Small intestine (tissue), 16 donors: Measurements from ENCODE around the gene PTN. TPM values are rescaled to one million over a fixed set of nuclear protein-coding genes. Genes with fewer than 3 reads are reported as not detected.

Experiments
- DNase-seq, 2 donors: peaks; one replicate each; pipeline versions ENCODE4 v3.0.0 to v3.0.0-alpha.2; 2013
- FAIRE-seq: peaks from 2 replicates; lab custom pipeline; 2012; peaks lifted over from hg19 to GRCh38; lab: Jason Lieb, UNC
- H3K27ac ChIP-seq, 3 donors: one replicate each; pipeline ENCODE4 v1.5.1; 2013; ENCODE audit warnings: low read length in 2 of 3, mild to moderate bottlenecking in 2 of 3, control low read depth in 1 of 3, inconsistent platforms in 1 of 3, low read depth in 1 of 3, moderate library complexity in 1 of 3
- H3K27me3 ChIP-seq, 3 donors: one replicate each; pipeline ENCODE4 v1.6.1; 2013; ENCODE audit warnings: low read length in 3 of 3, inconsistent platforms in 1 of 3; ENCODE audit not compliant: control insufficient read depth in 3 of 3, insufficient read depth in 3 of 3
- H3K36me3 ChIP-seq, 3 donors: one replicate each; pipeline ENCODE4 v1.6.1; 2013; ENCODE audit warnings: low read length in 3 of 3, inconsistent platforms in 1 of 3, low read depth in 1 of 3, mild to moderate bottlenecking in 1 of 3, moderate library complexity in 1 of 3; ENCODE audit not compliant: control insufficient read depth in 3 of 3, insufficient read depth in 2 of 3
- H3K4me1 ChIP-seq, 3 donors: one replicate each; pipeline ENCODE4 v1.6.1; 2013; ENCODE audit warnings: low read length in 2 of 3, inconsistent platforms in 1 of 3, low read depth in 1 of 3, mild to moderate bottlenecking in 1 of 3, moderate library complexity in 1 of 3; ENCODE audit not compliant: control insufficient read depth in 3 of 3, insufficient read depth in 2 of 3
- H3K4me3 ChIP-seq, 3 donors: one replicate each; pipeline ENCODE4 v1.5.1; 2013; ENCODE audit warnings: low read length in 3 of 3, control low read depth in 1 of 3, inconsistent platforms in 1 of 3, low read depth in 1 of 3, mild to moderate bottlenecking in 1 of 3, moderate library complexity in 1 of 3
- H3K9me3 ChIP-seq, 2 donors: one replicate each; pipeline ENCODE4 v1.6.1; 2013; ENCODE audit warnings: low read depth in 1 of 2, low read length in 1 of 2; ENCODE audit not compliant: control insufficient read depth in 2 of 2, insufficient read depth in 1 of 2
- WGBS, 3 donors: extraction: QIAGEN DNeasy Blood & Tissue Kit; methylation state at CpG; one replicate each; pipeline ENCODE4 v1.1.7; 2013; 5-methylcytosine and 5-hydroxymethylcytosine counted together
- long read RNA-seq, 10 donors: transcript quantifications; one replicate each; lab custom pipeline, GENCODE V29; 2026
- polyA plus RNA-seq, 4 donors: library from polyadenylated mRNA; stranded (reverse) in 3 of 4; unstranded in 1 of 4; fragments of 200-250 nt in 3 of 4; fragments of 120-200 nt in 1 of 4; gene quantifications; one replicate each; pipeline versions ENCODE4 v1.2.1 to v1.2.3, GENCODE V29; 2013
- donor health status: healthy with polysubstance abuse.
- donor health status: control.
- donor health status: control.
- donor health status: Bipolar disorder and iron deficiency.
- donor health status: healthy.

Gene PTN
- polyA plus RNA-seq = 10 to 100 TPM in 1 of 4 donors, 1 to 10 TPM in 2, not detected in 1; 1.1 to 50.2 (median 4.0) TPM
- long read RNA-seq, donor 1, transcript PTN-201 (5 exons, 1,614 nt) = major isoform, 58 of 161 reads
- long read RNA-seq, donor 1, partial matches to known transcripts = 90 of 161 reads
- long read RNA-seq, donor 1, other reads (novel, unspliced or antisense) = 13 of 161 reads
- long read RNA-seq, donor 2, transcript PTN-201 (5 exons, 1,614 nt) = major isoform, 5 of 12 reads
- long read RNA-seq, donor 2, partial matches to known transcripts = 7 of 12 reads
- long read RNA-seq, donor 2, other reads (novel, unspliced or antisense) = 0 of 12 reads
- long read RNA-seq, donor 3, transcript PTN-201 (5 exons, 1,614 nt) = major isoform, 29 of 67 reads
- long read RNA-seq, donor 3, partial matches to known transcripts = 38 of 67 reads
- long read RNA-seq, donor 3, other reads (novel, unspliced or antisense) = 0 of 67 reads
- long read RNA-seq, donor 4, partial matches to known transcripts = 0 of 1 reads
- long read RNA-seq, donor 4, other reads (novel, unspliced or antisense) = 0 of 1 reads
- long read RNA-seq, donor 5, transcript PTN-201 (5 exons, 1,614 nt) = major isoform, 9 of 25 reads
- long read RNA-seq, donor 5, partial matches to known transcripts = 16 of 25 reads
- long read RNA-seq, donor 5, other reads (novel, unspliced or antisense) = 0 of 25 reads
- long read RNA-seq, donor 6, transcript PTN-201 (5 exons, 1,614 nt) = major isoform, 21 of 27 reads
- long read RNA-seq, donor 6, partial matches to known transcripts = 6 of 27 reads
- long read RNA-seq, donor 6, other reads (novel, unspliced or antisense) = 0 of 27 reads
- long read RNA-seq, donor 7, transcript PTN-201 (5 exons, 1,614 nt) = major isoform, 98 of 194 reads
- long read RNA-seq, donor 7, partial matches to known transcripts = 80 of 194 reads
- long read RNA-seq, donor 7, other reads (novel, unspliced or antisense) = 16 of 194 reads
- long read RNA-seq, donor 8, partial matches to known transcripts = 0 of 4 reads
- long read RNA-seq, donor 8, other reads (novel, unspliced or antisense) = 0 of 4 reads
- long read RNA-seq, donor 9, transcript PTN-201 (5 exons, 1,614 nt) = major isoform, 5 of 5 reads
- long read RNA-seq, donor 9, partial matches to known transcripts = 0 of 5 reads
- long read RNA-seq, donor 9, other reads (novel, unspliced or antisense) = 0 of 5 reads
- long read RNA-seq, donor 10, transcript PTN-201 (5 exons, 1,614 nt) = major isoform, 69 of 163 reads
- long read RNA-seq, donor 10, partial matches to known transcripts = 94 of 163 reads
- long read RNA-seq, donor 10, other reads (novel, unspliced or antisense) = 0 of 163 reads

- 2 to 12% (median 11%) methylated on average over 23 of the region's 23 CpGs for WGBS, 3 donors
- H3K9me3 ChIP-seq = no peaks in the 10 kb centered on the region
- FAIRE-seq (no peak), DNase-seq (peak in 1 of 2 donors; percentile 33)
- H3K27me3 ChIP-seq = no peaks in the 10 kb centered on the region
- H3K27ac ChIP-seq = peak within 1 kb of the TSS in 1 of 3 donors; percentile 45
- H3K4me1 ChIP-seq = no peaks in the 10 kb centered on the region
- H3K36me3 ChIP-seq = no peaks in the 10 kb centered on the region
- H3K4me3 ChIP-seq = peak within 1 kb of the TSS in 1 of 3 donors; percentile 44
These were observed at the start of gene PTN for GRCh38 chr7:137343281-137343841. TSS of gene PTN (minus strand) at chr7:137343733. CDS start at chr7:137254973, 88,760 bp downstream.

GRCh38 chr7:137390076-137390475 is 46.5 kb upstream of the PTN start:
- H3K36me3 ChIP-seq = no peaks in the 10 kb centered on the region
- FAIRE-seq (no peak), DNase-seq (peak in 1 of 2 donors; percentile 16)
- H3K9me3 ChIP-seq = no peaks in the 10 kb centered on the region
- no peak overlapping the region for H3K27ac ChIP-seq
- no peak overlapping the region for H3K4me3 ChIP-seq
- WGBS, 3 donors = 50 to 61% (median 55%) methylated on average over 1 of the region's 1 CpG
- no peaks in the 10 kb centered on the region for H3K27me3 ChIP-seq
- no peaks in the 10 kb centered on the region for H3K4me1 ChIP-seq

GRCh38 chr7:137388916-137389315 is 45.4 kb upstream of the PTN start:
- H3K27me3 ChIP-seq = no peaks in the 10 kb centered on the region
- WGBS, 3 donors = 72 to 90% (median 79%) methylated on average over 1 of the region's 1 CpG
- FAIRE-seq = no peak
- no peak for DNase-seq
- no peaks in the 10 kb centered on the region for H3K36me3 ChIP-seq
- no peaks in the 10 kb centered on the region for H3K4me1 ChIP-seq
- no peak overlapping the region for H3K27ac ChIP-seq
- H3K4me3 ChIP-seq = no peak overlapping the region
- no peaks in the 10 kb centered on the region for H3K9me3 ChIP-seq

GRCh38 chr7:137386966-137387365 is 43.4 kb upstream of the PTN start:
- DNase-seq (no peak), FAIRE-seq (no peak)
- H3K4me3 ChIP-seq = no peak overlapping the region
- H3K36me3 ChIP-seq = no peaks in the 10 kb centered on the region
- 12 to 28% (median 18%) methylated on average over 1 of the region's 1 CpG for WGBS, 3 donors
- no peak overlapping the region for H3K27ac ChIP-seq
- no peaks in the 10 kb centered on the region for H3K4me1 ChIP-seq
- H3K27me3 ChIP-seq = no peaks in the 10 kb centered on the region
- no peaks in the 10 kb centered on the region for H3K9me3 ChIP-seq

GRCh38 chr7:137381045-137381444 is 37.5 kb upstream of the PTN start:
- 44 to 75% (median 60%) methylated on average over 1 of the region's 1 CpG for WGBS, 3 donors
- Histone ChIP-seq H3K4me1 (no peaks in the 10 kb centered on the region), H3K27ac (no peak overlapping the region), H3K4me3 (no peak overlapping the region), H3K36me3 (no peaks in the 10 kb centered on the region), H3K27me3 (no peaks in the 10 kb centered on the region), H3K9me3 (no peaks in the 10 kb centered on the region)
- DNase-seq (no peak), FAIRE-seq (no peak)

GRCh38 chr7:137373507-137373906 is 30.0 kb upstream of the PTN start:
- DNase-seq = no peak
- Histone ChIP-seq H3K27ac (no peak overlapping the region), H3K27me3 (no peaks in the 10 kb centered on the region), H3K4me1 (no peaks in the 10 kb centered on the region), H3K36me3 (no peaks in the 10 kb centered on the region), H3K4me3 (no peak overlapping the region), H3K9me3 (no peaks in the 10 kb centered on the region)
- 54 to 72% (median 65%) methylated on average over 2 of the region's 2 CpGs for WGBS, 3 donors
- FAIRE-seq = no peak

- FAIRE-seq (no peak), DNase-seq (no peak)
- no peaks in the 10 kb centered on the region for H3K4me1 ChIP-seq
- no peak overlapping the region for H3K27ac ChIP-seq
- no peaks in the 10 kb centered on the region for H3K36me3 ChIP-seq
- H3K9me3 ChIP-seq = no peaks in the 10 kb centered on the region
- H3K4me3 ChIP-seq = no peak overlapping the region
- 71 to 80% (median 77%) methylated on average over 2 of the region's 2 CpGs for WGBS, 3 donors
- no peaks in the 10 kb centered on the region for H3K27me3 ChIP-seq
These were observed 28.1 kb upstream of the PTN start for GRCh38 chr7:137371616-137372015.
